WTC11 (cell line): ENCODE results near the gene CDH12.

Experiments
- ATF1 ChIP-seq: sonication (generic); formaldehyde crosslinking; IDR thresholded peaks from 2 replicates; pipeline ENCODE4 v1.8.1; 2023; ENCODE audit warnings: mild to moderate bottlenecking, moderate library complexity, missing genetic modification reagents
- CREB1 ChIP-seq: sonication (generic); formaldehyde crosslinking; IDR thresholded peaks from 2 replicates; pipeline ENCODE4 v1.8.0; 2023; ENCODE audit warnings: mild to moderate bottlenecking, missing genetic modification reagents
- PREB ChIP-seq: sonication (generic); formaldehyde crosslinking; IDR thresholded peaks from 2 replicates; pipeline ENCODE4 v1.8.1; 2022; ENCODE audit warnings: mild to moderate bottlenecking, missing genetic modification reagents, moderate library complexity, borderline replicate concordance
- ZNF138 ChIP-seq: sonication (generic); formaldehyde crosslinking; conservative IDR thresholded peaks from 2 replicates; pipeline ENCODE4 v1.8.1; 2022; ENCODE audit warnings: mild to moderate bottlenecking, moderate library complexity, missing genetic modification reagents
- ZNF263 ChIP-seq: sonication (generic); formaldehyde crosslinking; IDR thresholded peaks from 2 replicates; pipeline ENCODE4 v1.8.1; 2022; ENCODE audit warnings: low read depth, mild to moderate bottlenecking, moderate library complexity, missing genetic modification reagents
- TF ChIP-seq, protein P1 (sequence below): sonication (generic); formaldehyde crosslinking; IDR thresholded peaks from 2 replicates; pipeline ENCODE4 v1.8.0; 2022; ENCODE audit warnings: mild to moderate bottlenecking, missing genetic modification reagents

DNA sequence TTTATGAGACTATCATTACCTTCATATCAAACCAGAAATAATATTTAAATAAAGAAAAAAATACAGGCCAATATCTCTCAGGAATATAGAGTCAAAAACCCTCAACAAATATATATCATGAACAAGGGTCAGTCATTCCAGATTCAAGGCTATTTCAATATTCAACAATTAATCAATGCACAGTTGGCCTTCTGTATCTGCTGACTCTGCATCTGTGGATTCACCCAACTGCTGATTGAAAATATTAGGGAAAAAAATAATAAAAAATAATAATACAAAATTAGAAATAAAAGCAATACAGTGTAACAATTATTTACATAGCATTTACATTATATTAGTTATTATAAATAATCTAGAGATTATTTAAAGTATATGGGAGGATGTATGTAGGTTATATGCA, 1114.0 kb downstream of the CDH12 start:
- TF ChIP-seq, protein P1, sequence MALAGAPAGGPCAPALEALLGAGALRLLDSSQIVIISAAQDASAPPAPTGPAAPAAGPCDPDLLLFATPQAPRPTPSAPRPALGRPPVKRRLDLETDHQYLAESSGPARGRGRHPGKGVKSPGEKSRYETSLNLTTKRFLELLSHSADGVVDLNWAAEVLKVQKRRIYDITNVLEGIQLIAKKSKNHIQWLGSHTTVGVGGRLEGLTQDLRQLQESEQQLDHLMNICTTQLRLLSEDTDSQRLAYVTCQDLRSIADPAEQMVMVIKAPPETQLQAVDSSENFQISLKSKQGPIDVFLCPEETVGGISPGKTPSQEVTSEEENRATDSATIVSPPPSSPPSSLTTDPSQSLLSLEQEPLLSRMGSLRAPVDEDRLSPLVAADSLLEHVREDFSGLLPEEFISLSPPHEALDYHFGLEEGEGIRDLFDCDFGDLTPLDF, result no peak
- TF ChIP-seq PREB (CRISPR knock-in tag) (no peak), ZNF263 (CRISPR knock-in tag) (no peak), ZNF138 (CRISPR knock-in tag) (no peak), ATF1 (CRISPR knock-in tag) (no peak), CREB1 (CRISPR knock-in tag) (no peak)
